LoVo (cell line): Measurements from ENCODE around the gene KDF1.
"Not testable (repeated sequence)": the region's sequence is repeated elsewhere in the genome, so short reads cannot be mapped to it uniquely, and the experiment has no call there.

Experiments used
- DNase-seq: peaks from one replicate; pipeline ENCODE4 v3.0.0-alpha.2; 2016; ENCODE audit warnings: low spot score

KDF1 gene

DNA sequence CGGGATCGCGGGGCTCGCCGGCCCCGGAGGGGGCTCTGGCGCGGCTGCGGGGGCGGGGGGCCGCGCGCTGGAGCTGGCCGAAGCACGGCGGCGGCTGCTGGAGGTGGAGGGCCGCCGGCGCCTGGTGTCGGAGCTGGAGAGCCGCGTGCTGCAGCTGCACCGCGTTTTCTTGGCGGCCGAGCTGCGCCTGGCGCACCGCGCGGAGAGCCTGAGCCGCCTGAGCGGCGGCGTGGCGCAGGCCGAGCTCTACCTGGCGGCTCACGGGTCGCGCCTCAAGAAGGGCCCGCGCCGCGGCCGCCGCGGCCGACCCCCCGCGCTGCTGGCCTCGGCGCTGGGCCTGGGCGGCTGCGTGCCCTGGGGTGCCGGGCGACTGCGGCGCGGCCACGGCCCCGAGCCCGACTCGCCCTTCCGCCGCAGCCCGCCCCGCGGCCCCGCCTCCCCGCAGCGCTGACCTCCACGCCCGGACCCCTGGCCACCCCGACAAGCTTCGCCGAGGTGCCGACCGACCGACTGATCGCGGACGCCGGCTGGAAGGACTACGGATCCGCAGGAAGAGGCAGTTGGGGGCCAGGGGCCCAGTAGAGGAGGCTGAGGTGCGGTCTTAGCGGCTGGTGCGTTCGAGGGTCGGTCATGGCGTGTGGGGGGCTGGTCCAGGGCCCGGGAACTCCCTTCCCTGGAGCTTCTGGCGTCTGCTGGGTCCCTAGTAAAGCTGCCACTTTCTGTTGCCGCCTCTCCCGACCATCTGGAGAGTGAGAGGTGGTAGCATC is 33.9 kb upstream of the KDF1 start:
- no peak for DNase-seq

DNA sequence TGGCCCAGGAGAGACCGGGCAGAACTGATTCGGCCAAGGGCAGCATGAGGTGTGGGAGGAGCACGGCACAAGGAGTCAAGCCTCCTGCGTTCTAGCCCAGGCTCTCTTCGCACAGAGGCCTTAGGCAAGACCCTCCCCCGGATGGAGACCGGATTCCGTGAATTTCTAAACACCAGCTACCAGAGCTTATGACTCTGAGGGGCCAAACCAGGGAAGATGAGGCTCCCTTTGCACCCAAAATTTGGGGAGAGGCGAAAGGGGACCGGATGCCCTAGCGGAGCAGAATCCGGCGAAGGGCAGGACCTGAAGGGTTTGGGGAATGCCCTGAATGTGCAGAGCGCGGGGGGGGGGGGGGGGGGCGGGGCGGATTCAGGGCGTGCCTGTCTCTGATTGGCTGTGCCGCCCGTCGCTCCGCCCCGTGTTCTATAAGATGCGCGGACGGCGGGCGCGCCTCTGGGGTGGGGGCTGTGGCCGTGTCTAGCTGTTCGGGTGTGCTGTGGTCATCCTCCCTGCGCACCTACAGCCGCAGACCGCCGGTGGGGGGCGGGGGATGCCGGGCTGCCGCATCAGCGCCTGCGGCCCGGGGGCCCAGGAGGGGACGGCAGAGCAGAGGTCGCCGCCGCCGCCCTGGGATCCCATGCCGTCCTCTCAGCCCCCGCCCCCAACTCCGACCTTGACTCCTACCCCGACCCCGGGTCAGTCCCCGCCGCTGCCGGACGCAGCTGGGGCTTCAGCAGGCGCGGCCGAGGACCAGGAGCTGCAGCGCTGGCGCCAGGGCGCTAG is 33.2 kb upstream of the KDF1 start, which contains the start of gene TRNP1:
TSS of gene TRNP1 (plus strand) at position 456 of the 783 bp plus-strand sequence. CDS start at position 551, 95 bp downstream.
- peak; percentile 72 for DNase-seq

DNA sequence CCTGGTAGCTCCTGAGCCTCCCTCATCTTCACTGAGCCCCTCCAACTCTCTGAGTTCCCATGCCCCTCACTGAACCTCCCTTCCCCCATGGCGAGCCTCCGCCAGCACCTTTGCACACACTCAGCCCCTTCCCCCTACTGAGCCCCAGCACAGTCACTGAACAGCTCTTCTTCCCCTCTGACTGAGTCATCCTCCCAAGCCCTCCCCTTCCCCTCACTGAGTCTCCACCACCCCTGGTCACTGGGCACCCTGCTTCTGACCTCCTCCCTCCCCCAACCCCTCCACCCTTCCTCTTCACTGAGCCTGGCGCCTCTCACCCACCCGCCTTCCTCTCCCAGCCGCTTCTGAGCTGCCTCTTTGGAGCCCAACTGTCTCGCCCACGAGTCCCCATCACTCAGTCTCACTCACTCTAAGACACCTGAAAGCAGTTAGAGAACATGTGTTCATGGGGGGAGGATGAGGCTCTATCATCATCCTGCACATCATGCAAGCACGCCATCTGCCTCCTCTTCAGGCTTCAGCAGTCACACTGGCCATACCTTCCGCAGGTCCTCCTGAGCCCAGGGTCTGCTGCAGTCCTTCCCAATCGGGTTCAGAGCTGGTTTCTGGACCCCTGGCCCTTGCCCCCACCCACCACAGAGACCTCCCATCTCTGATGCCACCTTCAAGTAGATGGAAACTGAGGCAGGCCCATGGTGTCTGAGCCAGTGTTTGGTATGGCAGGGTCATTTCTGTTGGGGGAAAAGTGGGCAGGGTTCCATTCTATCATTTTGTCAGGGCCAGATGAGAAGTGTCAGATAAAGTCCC is 31.2 kb upstream of the KDF1 start:
- no peak for DNase-seq

GRCh38 chr1:26989403-26990109 is 29.3 kb upstream of the KDF1 start:
- DNase-seq = not testable (repeated sequence)

- DNase-seq = no peak
Measured at GRCh38 chr1:26986658-26987057, 26.4 kb upstream of the KDF1 start.

GRCh38 chr1:26984291-26984690 is 24.0 kb upstream of the KDF1 start:
- no peak for DNase-seq

DNA sequence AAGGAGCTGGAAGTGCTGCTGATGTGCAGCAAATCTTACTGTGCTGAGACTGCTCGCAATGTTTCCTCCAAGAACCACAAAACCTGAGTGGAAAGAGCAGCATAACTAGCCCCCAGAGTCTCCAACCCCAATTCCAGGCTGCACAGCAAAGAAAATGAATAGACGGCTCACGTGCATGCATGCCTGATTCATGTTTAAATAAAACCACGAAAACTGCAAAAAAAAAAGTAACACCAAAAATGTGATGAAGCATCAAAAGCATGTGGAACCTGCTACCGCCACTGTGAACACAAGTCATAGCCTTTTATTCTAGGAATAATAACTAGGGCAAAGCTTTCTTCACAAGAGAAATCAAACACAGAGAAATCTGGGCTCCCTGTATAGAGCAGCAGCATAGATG is 23.6 kb upstream of the KDF1 start:
- DNase-seq = no peak

DNA sequence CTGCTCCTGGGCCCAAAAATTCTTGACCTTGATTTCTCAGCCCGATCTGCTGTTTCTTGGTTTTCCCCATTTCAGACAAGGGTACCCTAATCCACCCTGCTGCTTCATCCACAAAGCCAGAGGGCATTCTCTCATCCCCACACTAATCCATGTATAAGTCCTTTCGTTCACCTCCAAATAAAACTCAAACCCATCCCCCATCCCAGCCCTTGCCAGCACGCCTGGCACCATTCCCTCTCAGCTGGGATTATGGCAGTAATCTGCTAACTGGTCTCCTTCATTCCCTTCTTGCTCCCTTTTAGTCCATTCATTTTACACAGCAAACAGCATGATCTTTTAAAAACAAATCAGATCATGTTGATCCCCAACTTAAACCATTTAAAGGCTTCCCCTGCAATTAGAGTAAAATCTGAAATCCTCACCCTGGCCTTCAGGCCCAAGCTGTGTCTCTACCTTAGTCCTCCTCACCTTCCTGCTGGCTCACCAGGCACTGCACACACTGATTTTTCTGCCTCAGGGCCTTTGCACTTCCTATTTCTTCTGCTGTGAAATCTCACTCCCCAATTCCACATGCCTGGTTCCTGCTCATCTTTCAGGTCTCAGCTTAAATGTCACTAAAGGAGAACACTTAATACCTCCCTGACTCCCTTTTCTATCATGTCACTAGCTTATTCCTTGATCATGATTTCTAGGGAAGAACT is 21.0 kb upstream of the KDF1 start:
- no peak for DNase-seq

- DNase-seq = no peak
Measured at GRCh38 chr1:26978901-26979300, 18.6 kb upstream of the KDF1 start.

DNA sequence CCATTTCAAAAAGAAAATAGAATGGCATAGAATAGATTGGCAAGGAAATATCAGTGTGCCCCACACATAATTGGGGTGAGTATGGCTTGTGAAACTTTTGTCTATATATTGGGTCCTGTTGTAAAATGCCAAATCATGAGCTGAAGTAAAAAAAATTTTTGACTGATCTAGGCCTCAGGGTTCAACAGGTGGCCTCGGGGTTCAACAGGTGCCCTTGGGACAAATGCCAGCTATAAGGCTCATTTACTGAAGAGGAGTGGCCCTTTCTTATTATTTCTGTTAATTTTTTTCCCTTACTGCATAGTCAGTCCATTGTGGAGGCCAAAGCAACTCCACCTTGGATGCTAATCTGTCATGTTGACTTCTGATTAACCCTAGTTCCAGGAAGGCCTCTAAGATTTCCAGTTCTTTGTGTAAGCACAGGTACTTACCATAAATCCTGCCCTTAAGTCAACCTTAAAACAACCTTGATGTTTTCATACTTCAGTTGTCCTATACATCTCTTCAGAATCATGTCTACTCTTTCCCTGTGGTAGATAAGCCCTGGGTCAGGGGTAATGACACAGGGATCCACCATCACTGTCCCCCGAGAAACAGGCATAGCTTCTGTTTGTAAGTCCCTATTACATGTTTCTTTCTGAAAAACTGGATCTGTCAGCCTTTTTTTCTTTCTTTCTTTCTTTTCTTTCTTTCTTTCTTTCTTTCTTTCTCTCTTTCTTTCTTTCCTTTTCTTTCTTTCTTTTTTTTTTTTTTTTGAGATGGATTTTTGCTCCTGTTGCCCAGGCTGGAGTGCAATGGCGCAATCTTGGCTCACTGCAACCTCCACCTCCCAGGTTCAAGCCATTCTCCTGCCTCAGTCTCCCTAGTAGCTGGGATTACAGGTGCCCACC is 16.6 kb upstream of the KDF1 start:
- no peak for DNase-seq

DNA sequence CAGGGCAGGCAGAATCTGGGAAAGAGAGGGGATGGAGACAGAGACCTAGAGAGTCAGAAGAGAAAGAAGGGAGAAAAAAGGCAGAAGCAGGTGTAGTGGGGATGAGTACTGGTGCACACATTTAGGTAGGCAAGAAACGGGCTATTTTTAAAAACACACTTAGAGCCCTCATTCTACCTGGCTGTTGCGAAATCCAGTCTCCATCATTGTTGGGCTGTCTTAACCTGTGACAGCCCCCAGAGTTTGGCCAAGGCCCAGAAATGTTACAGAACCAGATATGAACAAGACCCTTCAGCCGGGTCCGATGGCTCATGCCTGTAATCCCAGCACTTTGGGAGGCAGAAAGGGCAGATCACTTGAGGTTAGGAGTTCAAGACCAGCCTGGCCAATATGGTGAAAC is 12.6 kb upstream of the KDF1 start:
- no peak for DNase-seq

DNA sequence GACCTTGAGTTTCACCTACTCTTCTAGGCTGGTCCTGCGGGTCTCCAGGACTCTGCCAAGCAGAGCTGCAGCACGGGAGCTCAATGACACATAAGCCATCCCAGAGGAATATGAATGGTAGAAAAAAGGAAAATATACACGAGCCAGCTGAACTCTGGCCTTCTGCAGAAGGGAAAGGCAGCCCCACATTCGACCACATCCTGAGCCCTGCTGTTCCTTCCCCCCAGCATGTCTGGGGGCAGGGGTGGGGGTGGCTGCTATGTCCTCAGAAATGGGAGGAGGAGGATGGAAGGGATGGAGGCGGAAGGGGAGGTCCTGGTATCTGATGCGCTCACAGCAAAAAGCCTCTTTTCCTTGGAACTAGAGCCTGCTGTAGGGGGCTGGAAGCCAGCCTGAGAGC is 12.1 kb upstream of the KDF1 start:
- DNase-seq = no peak

GRCh38 chr1:26971590-26971989 is 11.3 kb upstream of the KDF1 start:
- no peak for DNase-seq

- DNase-seq = no peak
Measured at GRCh38 chr1:26970810-26971209, 10.5 kb upstream of the KDF1 start.

GRCh38 chr1:26965628-26966027 is 5.4 kb upstream of the KDF1 start:
- DNase-seq = no peak

- DNase-seq = no peak
Measured at GRCh38 chr1:26965213-26965612, 4.9 kb upstream of the KDF1 start.

GRCh38 chr1:26961826-26962225 is 1.6 kb upstream of the KDF1 start:
- DNase-seq = no peak

DNA sequence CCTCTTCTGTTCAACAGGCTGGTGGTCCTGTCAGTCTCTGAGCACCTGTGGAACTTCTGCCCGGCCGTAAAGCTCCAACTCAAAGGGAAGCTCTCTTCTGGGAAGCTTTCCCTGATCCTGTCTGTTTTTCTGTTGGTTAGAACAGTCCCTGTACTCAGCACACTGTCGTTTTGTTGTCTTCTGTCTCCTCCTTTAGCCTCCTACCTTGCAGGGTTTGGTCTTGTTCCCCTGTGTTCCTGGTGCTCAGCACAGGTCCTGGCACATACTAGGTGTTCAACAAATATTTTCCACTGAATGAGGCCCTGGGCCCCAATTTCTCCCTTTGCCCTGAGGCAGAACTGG is 328 bp upstream of the KDF1 start:
- no peak for DNase-seq

DNA sequence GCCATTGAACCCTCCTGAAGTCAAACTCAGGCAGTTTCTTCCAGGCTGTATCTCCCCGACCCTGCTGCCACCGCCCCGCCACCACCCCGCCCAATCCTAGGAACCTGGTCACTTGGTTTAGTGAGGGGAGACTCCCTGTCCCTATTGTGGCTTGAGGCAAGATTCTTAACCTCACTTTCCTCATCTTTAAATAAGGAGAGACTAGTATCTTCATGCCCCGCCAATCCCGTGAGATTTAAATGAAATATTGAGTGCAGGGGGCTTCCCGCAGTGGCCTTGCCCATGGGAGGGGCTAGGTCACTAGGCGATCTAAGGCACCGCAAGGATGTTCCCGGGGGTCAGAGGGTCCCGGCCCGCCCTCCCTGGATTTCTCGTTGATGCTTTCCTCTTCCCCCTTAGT is 998 bp downstream of the KDF1 start:
- no peak for DNase-seq

DNA sequence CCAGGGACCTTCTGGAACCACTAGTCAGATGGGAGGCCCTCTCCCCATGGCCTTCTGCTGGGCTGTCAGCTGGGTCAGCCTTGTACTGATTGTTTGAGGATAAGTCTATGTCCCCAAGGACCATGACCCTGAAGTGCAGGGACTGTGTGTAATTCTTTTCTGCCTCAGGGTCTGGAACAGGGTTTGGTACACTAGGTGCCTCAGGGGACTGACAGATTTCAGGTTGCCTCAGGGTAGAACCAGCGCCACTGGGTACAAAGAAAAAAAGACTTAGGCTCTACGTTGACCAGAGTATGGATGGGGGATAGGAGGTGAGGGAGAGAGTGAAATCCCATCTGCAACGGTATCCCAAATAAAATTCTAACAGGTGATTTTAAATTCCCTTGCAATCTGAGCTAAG is 3.0 kb downstream of the KDF1 start:
- DNase-seq = no peak
